SU-DHL-6 (cell line): ENCODE results near the gene CEACAM6.

Experiments
- CTCF ChIP-seq: fragments of 200-600 bp; sonication (generic); IDR thresholded peaks from one replicate; pipeline ENCODE4 v1.5.1; 2017; ENCODE audit warnings: antibody characterized with exemption, mild to moderate bottlenecking, low read length, moderate library complexity; ENCODE audit not compliant: insufficient read depth, poor library complexity, severe bottlenecking
- EZH2phosphoT487 ChIP-seq: fragments of 200-600 bp; sonication (generic), shearing (Covaris generic); conservative IDR thresholded peaks from 2 replicates; pipeline ENCODE4 v1.6.1; 2018; ENCODE audit warnings: mild to moderate bottlenecking, antibody characterized with exemption, low read length, moderate library complexity, mixed read lengths

- TF ChIP-seq CTCF (no peak), EZH2phosphoT487 (no peak)
Observed at GRCh38 chr19:41734156-41734555, 21.2 kb upstream of the CEACAM6 start.
